Activated CD8-positive, alpha-beta memory T cell treated with anti-CD3 and anti-CD28 coated beads for 24 hours (primary cell): ENCODE data around the gene DTX1.
"Not testable (repeated sequence)": the region's sequence is repeated elsewhere in the genome, so short reads cannot be mapped to it uniquely, and the experiment has no call there.

Source experiments
- DNase-seq: peaks from one replicate; pipeline ENCODE4 v3.0.0-alpha.2; 2020

Gene DTX1

GRCh38 chr12:113116875-113117274 is 60.3 kb downstream of the DTX1 start:
- no peak for DNase-seq

GRCh38 chr12:113117684-113118083 is 61.2 kb downstream of the DTX1 start:
- DNase-seq, result not testable (repeated sequence)

GRCh38 chr12:113118142-113118541 is 61.6 kb downstream of the DTX1 start:
- no peak for DNase-seq

GRCh38 chr12:113119980-113120669 is 63.6 kb downstream of the DTX1 start:
- DNase-seq, result no peak

GRCh38 chr12:113120670-113121370 is 64.3 kb downstream of the DTX1 start:
- DNase-seq, result no peak

GRCh38 chr12:113127791-113128199 is 71.3 kb downstream of the DTX1 start:
- no peak for DNase-seq

- no peak for DNase-seq
Observed at GRCh38 chr12:113128802-113129663, 72.5 kb downstream of the DTX1 start.

- no peak for DNase-seq
Observed at GRCh38 chr12:113129664-113130456, 73.3 kb downstream of the DTX1 start.

GRCh38 chr12:113130457-113131135 is 74.1 kb downstream of the DTX1 start:
- no peak for DNase-seq

GRCh38 chr12:113131556-113131955 is 75.0 kb downstream of the DTX1 start:
- DNase-seq, result no peak

- DNase-seq, result no peak
Observed at GRCh38 chr12:113133036-113133435, 76.5 kb downstream of the DTX1 start.

GRCh38 chr12:113133666-113134065 is 77.1 kb downstream of the DTX1 start:
- no peak for DNase-seq

- no peak for DNase-seq
Observed at GRCh38 chr12:113134071-113134470, 77.5 kb downstream of the DTX1 start.

GRCh38 chr12:113134521-113134951 is 78.0 kb downstream of the DTX1 start:
- no peak for DNase-seq

GRCh38 chr12:113135178-113136127 is 78.9 kb downstream of the DTX1 start, which contains the start of gene RASAL1:
Gene RASAL1, minus strand, starts transcription at chr12:113135761. Its CDS starts 299 bp downstream, at chr12:113135462.
- DNase-seq, result peak; percentile 88

GRCh38 chr12:113136128-113136989 is 79.8 kb downstream of the DTX1 start:
- peak; percentile 72 for DNase-seq

- DNase-seq, result no peak
Observed at GRCh38 chr12:113136990-113137511, 80.5 kb downstream of the DTX1 start.

GRCh38 chr12:113137861-113138783 is 81.6 kb downstream of the DTX1 start:
- DNase-seq, result no peak
